Measurements from ENCODE around the gene KLK11. TPM values are rescaled to one million over a fixed set of nuclear protein-coding genes. Genes with fewer than 3 reads are reported as not detected.

Gene KLK11
- total and polyA plus RNA-seq, 4 donors = 0.07 to 0.25 TPM; not detected in 2

DNA sequence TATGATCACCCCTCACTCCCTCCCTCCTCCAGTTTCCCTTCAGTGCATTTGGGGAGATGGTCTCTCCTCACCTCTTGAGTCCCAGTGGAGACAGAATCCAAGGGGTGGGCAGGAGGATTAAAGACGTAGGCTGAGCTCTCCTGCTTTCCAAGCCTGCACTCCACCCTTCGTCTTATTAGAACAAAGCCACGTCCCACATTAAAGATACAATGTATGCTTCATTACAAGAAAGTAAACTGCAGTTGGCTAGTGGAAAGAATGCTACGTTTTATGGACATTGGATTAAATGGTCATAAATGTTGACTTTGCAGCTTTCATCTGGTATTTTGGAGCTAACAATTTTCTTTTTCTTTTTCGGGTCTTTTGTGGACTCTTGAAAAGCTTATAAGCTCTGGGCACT, 1.5 kb upstream of the KLK11 start (continued):
- TF ChIP-seq, protein P1, sequence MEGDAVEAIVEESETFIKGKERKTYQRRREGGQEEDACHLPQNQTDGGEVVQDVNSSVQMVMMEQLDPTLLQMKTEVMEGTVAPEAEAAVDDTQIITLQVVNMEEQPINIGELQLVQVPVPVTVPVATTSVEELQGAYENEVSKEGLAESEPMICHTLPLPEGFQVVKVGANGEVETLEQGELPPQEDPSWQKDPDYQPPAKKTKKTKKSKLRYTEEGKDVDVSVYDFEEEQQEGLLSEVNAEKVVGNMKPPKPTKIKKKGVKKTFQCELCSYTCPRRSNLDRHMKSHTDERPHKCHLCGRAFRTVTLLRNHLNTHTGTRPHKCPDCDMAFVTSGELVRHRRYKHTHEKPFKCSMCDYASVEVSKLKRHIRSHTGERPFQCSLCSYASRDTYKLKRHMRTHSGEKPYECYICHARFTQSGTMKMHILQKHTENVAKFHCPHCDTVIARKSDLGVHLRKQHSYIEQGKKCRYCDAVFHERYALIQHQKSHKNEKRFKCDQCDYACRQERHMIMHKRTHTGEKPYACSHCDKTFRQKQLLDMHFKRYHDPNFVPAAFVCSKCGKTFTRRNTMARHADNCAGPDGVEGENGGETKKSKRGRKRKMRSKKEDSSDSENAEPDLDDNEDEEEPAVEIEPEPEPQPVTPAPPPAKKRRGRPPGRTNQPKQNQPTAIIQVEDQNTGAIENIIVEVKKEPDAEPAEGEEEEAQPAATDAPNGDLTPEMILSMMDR (IDR thresholded peaks at IDR 0.05; ENCODE audit: low read depth, low read length, missing input control) = no peak
- TF ChIP-seq HNF4A (conservative IDR thresholded peaks at IDR 0.05) = no peak
- TF ChIP-seq SP1 (IDR thresholded peaks at IDR 0.05) = no peak

DNA sequence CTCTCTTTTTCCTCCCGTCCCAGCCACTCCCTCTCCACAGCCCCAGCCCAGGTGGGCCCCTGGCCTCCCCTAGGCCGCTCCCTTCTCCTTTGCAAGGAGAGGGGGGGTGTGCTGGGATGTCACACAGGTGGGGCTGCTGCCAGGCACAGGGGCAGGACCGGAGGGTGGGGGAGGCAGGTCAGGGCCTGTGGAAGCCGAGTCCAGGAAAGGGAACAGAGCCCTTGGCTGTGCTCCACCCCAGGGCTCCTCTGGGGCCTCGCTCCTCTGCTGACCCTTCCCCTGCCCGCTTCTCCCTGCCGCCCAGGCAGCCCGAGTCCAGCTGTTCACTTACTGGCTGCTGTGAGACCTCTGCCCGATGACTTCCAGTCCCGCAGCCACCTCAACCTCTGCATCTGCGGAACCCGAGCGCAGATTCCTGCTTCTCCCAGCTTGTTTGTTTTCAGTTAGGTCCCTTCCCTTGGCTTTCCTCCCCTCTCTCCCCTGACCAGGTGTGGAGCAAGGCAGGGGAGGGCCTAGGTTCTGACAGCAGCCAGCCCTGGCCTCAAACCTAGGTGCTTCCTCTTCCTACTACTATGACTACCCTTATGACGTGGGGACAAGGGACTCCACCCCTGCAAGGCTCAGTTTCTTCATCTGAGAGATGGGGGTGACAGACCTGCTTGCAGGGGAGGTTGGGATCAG, 850 bp upstream of the KLK11 start:
- Histone ChIP-seq H3K27ac (ENCODE audit: low read depth in 1 of 2, low read length in 2 of 2) (no peak overlapping the region), H3K36me3 (ENCODE audit: control insufficient read depth in 4 of 4, insufficient read depth in 3 of 4, low read depth in 1 of 4, low read length in 3 of 4) (no peaks in the 10 kb centered on the region), H3K9ac (ENCODE audit: low read depth in 1 of 2, low read length in 2 of 2) (no peak overlapping the region), H3K4me1 (ENCODE audit: control insufficient read depth in 4 of 4, insufficient read depth in 4 of 4, low read length in 3 of 4) (no peaks in the 10 kb centered on the region), H3K9me3 (ENCODE audit: control insufficient read depth in 4 of 4, low read length in 3 of 4) (peaks cover 0 to 3% (median 0%) of the 10 kb centered on the region in 4 donors), H3K27me3 (ENCODE audit: control insufficient read depth in 4 of 4, insufficient read depth in 4 of 4, low read length in 3 of 4) (peaks cover 0 to 8% (median 0%) of the 10 kb centered on the region in 4 donors), H3K4me3 (ENCODE audit: low read depth in 1 of 3, low read length in 3 of 3) (no peak overlapping the region)
- WGBS = 37% methylated on average over 14 of the region's 14 CpGs
- TF ChIP-seq JUND (IDR thresholded peaks at IDR 0.05) = no peak
- TF ChIP-seq, protein P2, sequence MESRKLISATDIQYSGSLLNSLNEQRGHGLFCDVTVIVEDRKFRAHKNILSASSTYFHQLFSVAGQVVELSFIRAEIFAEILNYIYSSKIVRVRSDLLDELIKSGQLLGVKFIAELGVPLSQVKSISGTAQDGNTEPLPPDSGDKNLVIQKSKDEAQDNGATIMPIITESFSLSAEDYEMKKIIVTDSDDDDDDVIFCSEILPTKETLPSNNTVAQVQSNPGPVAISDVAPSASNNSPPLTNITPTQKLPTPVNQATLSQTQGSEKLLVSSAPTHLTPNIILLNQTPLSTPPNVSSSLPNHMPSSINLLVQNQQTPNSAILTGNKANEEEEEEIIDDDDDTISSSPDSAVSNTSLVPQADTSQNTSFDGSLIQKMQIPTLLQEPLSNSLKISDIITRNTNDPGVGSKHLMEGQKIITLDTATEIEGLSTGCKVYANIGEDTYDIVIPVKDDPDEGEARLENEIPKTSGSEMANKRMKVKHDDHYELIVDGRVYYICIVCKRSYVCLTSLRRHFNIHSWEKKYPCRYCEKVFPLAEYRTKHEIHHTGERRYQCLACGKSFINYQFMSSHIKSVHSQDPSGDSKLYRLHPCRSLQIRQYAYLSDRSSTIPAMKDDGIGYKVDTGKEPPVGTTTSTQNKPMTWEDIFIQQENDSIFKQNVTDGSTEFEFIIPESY (IDR thresholded peaks at IDR 0.05) = no peak
- no peak for TF ChIP-seq GABPA (IDR thresholded peaks at IDR 0.05 in 1 of 2, conservative IDR thresholded peaks at IDR 0.05 in 1 of 2)
- no peak for TF ChIP-seq YY1 (IDR thresholded peaks at IDR 0.05)
- DNase-seq (ENCODE audit: low spot score) = no peak

DNA sequence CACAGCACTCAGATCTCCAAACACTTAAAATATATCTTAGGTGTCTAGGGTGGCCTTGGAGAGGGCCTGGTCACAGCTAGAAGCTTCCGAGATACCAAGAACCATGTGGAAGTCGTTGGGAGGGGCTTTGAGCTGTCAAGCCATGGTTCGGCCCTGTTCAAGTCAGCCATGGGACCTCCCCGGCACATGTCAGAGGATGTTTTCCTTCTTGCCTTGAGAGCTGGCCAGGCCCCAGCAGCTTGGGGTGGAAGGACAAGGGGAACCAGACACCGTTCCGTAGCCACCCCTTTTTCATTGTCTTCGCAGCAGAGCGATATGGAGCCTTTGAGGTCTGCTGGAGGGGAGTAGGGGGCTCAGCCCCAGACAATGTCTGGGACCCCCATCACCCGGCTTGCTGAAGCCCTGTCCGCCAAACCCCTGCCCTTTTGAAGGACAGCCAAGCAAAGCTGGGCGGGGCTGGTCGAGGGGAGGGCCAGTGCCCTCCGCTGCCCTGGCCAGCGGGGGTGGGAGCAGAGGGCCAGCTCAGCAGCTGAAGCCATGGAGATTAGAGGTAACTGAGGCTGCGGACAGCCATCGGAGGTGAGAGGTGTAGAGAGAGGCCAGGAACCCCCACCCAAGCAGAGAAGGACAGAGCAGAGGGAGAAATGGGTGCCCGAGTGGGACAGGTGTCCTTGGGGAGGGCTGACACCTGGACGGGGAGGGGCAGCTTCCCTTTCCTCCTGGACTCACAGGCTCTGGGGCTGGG, 435 bp downstream of the KLK11 start:
- Histone ChIP-seq H3K4me3 (ENCODE audit: low read depth in 1 of 3, low read length in 3 of 3) (no peak overlapping the region), H3K27me3 (ENCODE audit: control insufficient read depth in 4 of 4, insufficient read depth in 4 of 4, low read length in 3 of 4) (peaks cover 0 to 8% (median 0%) of the 10 kb centered on the region in 4 donors), H3K9me3 (ENCODE audit: control insufficient read depth in 4 of 4, low read length in 3 of 4) (peaks cover 0 to 3% (median 0%) of the 10 kb centered on the region in 4 donors), H3K9ac (ENCODE audit: low read depth in 1 of 2, low read length in 2 of 2) (no peak overlapping the region), H3K27ac (ENCODE audit: low read depth in 1 of 2, low read length in 2 of 2) (no peak overlapping the region), H3K4me1 (ENCODE audit: control insufficient read depth in 4 of 4, insufficient read depth in 4 of 4, low read length in 3 of 4) (no peaks in the 10 kb centered on the region), H3K36me3 (ENCODE audit: control insufficient read depth in 4 of 4, insufficient read depth in 3 of 4, low read depth in 1 of 4, low read length in 3 of 4) (no peaks in the 10 kb centered on the region)
- 54% methylated on average over 18 of the region's 18 CpGs for WGBS
- DNase-seq (ENCODE audit: low spot score) = no peak
- TF ChIP-seq YY1 (IDR thresholded peaks at IDR 0.05) (no peak), EGR1 (IDR thresholded peaks at IDR 0.05; ENCODE audit: low read depth in 2 of 2) (no peak), SP1 (IDR thresholded peaks at IDR 0.05) (no peak), JUND (IDR thresholded peaks at IDR 0.05) (no peak), RXRA (IDR thresholded peaks at IDR 0.05) (no peak)
- TF ChIP-seq, protein P3, sequence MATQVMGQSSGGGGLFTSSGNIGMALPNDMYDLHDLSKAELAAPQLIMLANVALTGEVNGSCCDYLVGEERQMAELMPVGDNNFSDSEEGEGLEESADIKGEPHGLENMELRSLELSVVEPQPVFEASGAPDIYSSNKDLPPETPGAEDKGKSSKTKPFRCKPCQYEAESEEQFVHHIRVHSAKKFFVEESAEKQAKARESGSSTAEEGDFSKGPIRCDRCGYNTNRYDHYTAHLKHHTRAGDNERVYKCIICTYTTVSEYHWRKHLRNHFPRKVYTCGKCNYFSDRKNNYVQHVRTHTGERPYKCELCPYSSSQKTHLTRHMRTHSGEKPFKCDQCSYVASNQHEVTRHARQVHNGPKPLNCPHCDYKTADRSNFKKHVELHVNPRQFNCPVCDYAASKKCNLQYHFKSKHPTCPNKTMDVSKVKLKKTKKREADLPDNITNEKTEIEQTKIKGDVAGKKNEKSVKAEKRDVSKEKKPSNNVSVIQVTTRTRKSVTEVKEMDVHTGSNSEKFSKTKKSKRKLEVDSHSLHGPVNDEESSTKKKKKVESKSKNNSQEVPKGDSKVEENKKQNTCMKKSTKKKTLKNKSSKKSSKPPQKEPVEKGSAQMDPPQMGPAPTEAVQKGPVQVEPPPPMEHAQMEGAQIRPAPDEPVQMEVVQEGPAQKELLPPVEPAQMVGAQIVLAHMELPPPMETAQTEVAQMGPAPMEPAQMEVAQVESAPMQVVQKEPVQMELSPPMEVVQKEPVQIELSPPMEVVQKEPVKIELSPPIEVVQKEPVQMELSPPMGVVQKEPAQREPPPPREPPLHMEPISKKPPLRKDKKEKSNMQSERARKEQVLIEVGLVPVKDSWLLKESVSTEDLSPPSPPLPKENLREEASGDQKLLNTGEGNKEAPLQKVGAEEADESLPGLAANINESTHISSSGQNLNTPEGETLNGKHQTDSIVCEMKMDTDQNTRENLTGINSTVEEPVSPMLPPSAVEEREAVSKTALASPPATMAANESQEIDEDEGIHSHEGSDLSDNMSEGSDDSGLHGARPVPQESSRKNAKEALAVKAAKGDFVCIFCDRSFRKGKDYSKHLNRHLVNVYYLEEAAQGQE (IDR thresholded peaks at IDR 0.05) = no peak
- TF ChIP-seq, protein P2 (IDR thresholded peaks at IDR 0.05) = no peak

Measured in liver (tissue), 9 donors.